NCI-H2107 treated with DMSO at 0.1 percent for 48 hours (cell line): Measurements from ENCODE around the gene PLEKHA7.
A peak's percentile ranks its signal among the peaks of the same experiment; 100 is the strongest.

Experiments
- DNase-seq: peaks from one replicate; lab custom pipeline; 2025; ENCODE audit not compliant: unreplicated experiment; lab: John Stamatoyannopoulos, UW

Gene PLEKHA7

GRCh38 chr11:16856022-16856471 lies 158.2 kb downstream of the PLEKHA7 start:
- no peak for DNase-seq

- DNase-seq, result no peak
Observed at GRCh38 chr11:16854979-16855378, 159.2 kb downstream of the PLEKHA7 start.

- DNase-seq, result no peak
Observed at GRCh38 chr11:16853859-16854258, 160.4 kb downstream of the PLEKHA7 start.

- DNase-seq, result no peak
Observed at GRCh38 chr11:16853266-16853665, 160.9 kb downstream of the PLEKHA7 start.

- no peak for DNase-seq
Observed at GRCh38 chr11:16846305-16846704, 167.9 kb downstream of the PLEKHA7 start.

- no peak for DNase-seq
Observed at GRCh38 chr11:16844268-16844771, 169.9 kb downstream of the PLEKHA7 start.

GRCh38 chr11:16843294-16843693 lies 170.9 kb downstream of the PLEKHA7 start:
- peak; percentile 70 for DNase-seq

- DNase-seq, result no peak
Observed at GRCh38 chr11:16841984-16842383, 172.2 kb downstream of the PLEKHA7 start.

GRCh38 chr11:16841481-16841880 lies 172.7 kb downstream of the PLEKHA7 start:
- no peak for DNase-seq

GRCh38 chr11:16840951-16841350 lies 173.3 kb downstream of the PLEKHA7 start:
- no peak for DNase-seq

- DNase-seq, result no peak
Observed at GRCh38 chr11:16839821-16840220, 174.4 kb downstream of the PLEKHA7 start.

GRCh38 chr11:16834384-16834783 lies 179.8 kb downstream of the PLEKHA7 start:
- no peak for DNase-seq

- DNase-seq, result no peak
Observed at GRCh38 chr11:16833026-16833425, 181.2 kb downstream of the PLEKHA7 start.

- DNase-seq, result no peak
Observed at GRCh38 chr11:16832193-16832539, 182.0 kb downstream of the PLEKHA7 start.

- no peak for DNase-seq
Observed at GRCh38 chr11:16831316-16832192, 182.7 kb downstream of the PLEKHA7 start.

GRCh38 chr11:16827139-16827538 lies 187.1 kb downstream of the PLEKHA7 start:
- DNase-seq, result no peak

- no peak for DNase-seq
Observed at GRCh38 chr11:16825968-16826367, 188.2 kb downstream of the PLEKHA7 start.

- DNase-seq, result no peak
Observed at GRCh38 chr11:16825101-16825500, 189.1 kb downstream of the PLEKHA7 start.

- DNase-seq, result peak; percentile 73
Observed at GRCh38 chr11:16820324-16821092, 193.7 kb downstream of the PLEKHA7 start.

- no peak for DNase-seq
Observed at GRCh38 chr11:16818284-16818683, 195.9 kb downstream of the PLEKHA7 start.

GRCh38 chr11:16817351-16817750 lies 196.9 kb downstream of the PLEKHA7 start:
- no peak for DNase-seq
